Measurements from ENCODE around the gene HAUS2. TPM values are rescaled to one million over a fixed set of nuclear protein-coding genes. Genes with fewer than 3 reads are reported as not detected.

Gene HAUS2
- total RNA-seq, 1 experiment from 2014 or later = 39.8 TPM

GRCh38 chr15:42584031-42584765, 35.6 kb downstream of the HAUS2 start:
- Histone ChIP-seq H3K4me1 (ENCODE audit: control insufficient read depth in 1 of 2, insufficient read depth in 2 of 2, low read length in 2 of 2) (peaks cover 7 to 17% of the 10 kb centered on the region in 2 experiments), H3K4me2 (ENCODE audit: low read length) (no peak overlapping the region), H3K27ac (ENCODE audit: low read depth, low read length) (no peak overlapping the region), H2AFZ (ENCODE audit: low read depth, low read length, poor library complexity, severe bottlenecking) (no peak overlapping the region), H3K4me3 (replicated peaks in 1 of 2; ENCODE audit: low read depth in 1 of 2, low read length in 2 of 2) (no peak overlapping the region), H3K9me2 (ENCODE audit: insufficient read depth) (no peaks in the 10 kb centered on the region), H3K27me3 (ENCODE audit: insufficient read depth, low read length) (no peaks in the 10 kb centered on the region), H3K9me3 (ENCODE audit: control insufficient read depth in 1 of 2, insufficient read depth in 1 of 2, low read depth in 1 of 2, low read length in 2 of 2) (no peaks in the 10 kb centered on the region), H3K79me2 (ENCODE audit: insufficient read depth, low read length) (peaks cover 4% of the 10 kb centered on the region; the same call in 1 of the 2 replicates), H3K36me3 (ENCODE audit: control insufficient read depth in 1 of 2, insufficient read depth in 2 of 2, low read length in 2 of 2) (no peaks in the 10 kb centered on the region), H4K20me1 (ENCODE audit: insufficient read depth) (no peaks in the 10 kb centered on the region), H3K9ac (ENCODE audit: low read length) (no peak overlapping the region)
- TF ChIP-seq TCF7L2 (IDR thresholded peaks at IDR 0.05; ENCODE audit: borderline replicate concordance, extremely low read depth, insufficient read depth, insufficient read length) = no peak
- ATAC-seq = no peak
- POLR2A ChIA-PET = interaction anchor here (0.9 to 1.0 kb wide), 2 partner anchors 9 kb away, joined by 3 read pairs; partner anchors contain the start of gene STARD9
- no TSS peak for BruUV-seq (replicated peaks)
- intact Hi-C loops (cut with micrococcal nuclease) = no loop called here
- RAD21 ChIA-PET (ENCODE audit: low non-redundant PET in 1 of 2, low total read pairs in 2 of 2, uncharacterized antibody in 2 of 2, unreplicated experiment in 2 of 2) = no interaction called here
- DNase-seq (ENCODE audit: low read depth, low spot score) = no peak
- CTCF ChIA-PET = no interaction called here

DNA sequence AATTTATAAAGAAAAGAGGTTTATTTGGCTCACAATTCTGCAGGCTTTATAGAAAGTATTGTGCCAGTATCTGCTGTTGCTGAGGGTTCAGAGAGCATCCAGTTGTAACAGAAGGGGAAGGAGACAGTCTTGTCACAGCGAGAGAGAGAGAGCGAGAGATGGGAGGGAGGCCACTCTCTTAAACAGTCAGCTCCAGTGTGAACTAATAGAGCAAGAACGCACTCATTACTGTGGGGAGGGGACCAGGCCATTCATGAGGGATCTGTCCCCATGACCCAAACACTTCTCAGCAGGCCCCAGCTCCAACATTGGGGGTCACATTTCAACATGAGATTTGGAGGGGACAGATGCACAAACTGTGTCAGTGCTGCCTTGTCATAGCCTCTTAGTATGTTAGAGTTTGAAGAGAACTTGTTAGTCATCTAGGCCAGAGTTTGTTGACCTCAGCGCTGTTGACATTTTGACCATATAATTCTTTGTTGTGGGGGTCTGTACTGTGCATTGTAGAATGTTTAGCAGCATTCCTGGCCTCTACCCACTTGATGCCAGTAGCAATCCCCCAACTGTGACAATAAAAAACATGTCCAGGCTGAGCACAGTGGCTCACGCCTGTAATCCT, 42.1 kb downstream of the HAUS2 start:
- BruUV-seq (replicated peaks) = no TSS peak
- POLR2A ChIA-PET = interaction anchor here (1.3 kb wide), 1 partner anchor 9 kb away, joined by 8 read pairs; no protein-coding TSS in a partner anchor
- TF ChIP-seq EGR1 (IDR thresholded peaks at IDR 0.05; ENCODE audit: low read depth) (no peak), SIN3A (IDR thresholded peaks at IDR 0.05; ENCODE audit: low read depth) (no peak), EZH2 (IDR thresholded peaks at IDR 0.05) (no peak), REST (IDR thresholded peaks at IDR 0.05; ENCODE audit: low read depth) (no peak), ATF3 (IDR thresholded peaks at IDR 0.05) (no peak), FOSL1 (IDR thresholded peaks at IDR 0.05; ENCODE audit: low read depth) (no peak), YY1 (IDR thresholded peaks at IDR 0.05; ENCODE audit: extremely low read depth, insufficient replicate concordance, low read depth, low read length) (no peak), SP1 (IDR thresholded peaks at IDR 0.05; ENCODE audit: low read depth) (no peak), ZNF274 (IDR thresholded peaks at IDR 0.05; ENCODE audit: low read depth, low read length) (no peak), ZFX (IDR thresholded peaks at IDR 0.05) (no peak), POLR2A (IDR thresholded peaks at IDR 0.05; ENCODE audit: borderline replicate concordance, extremely low read depth, insufficient read depth, insufficient read length) (no peak), CBX3 (IDR thresholded peaks at IDR 0.05; ENCODE audit: low read depth) (no peak), CEBPB (IDR thresholded peaks at IDR 0.05; ENCODE audit: low read depth) (no peak), EZH2phosphoT487 (IDR thresholded peaks at IDR 0.05; ENCODE audit: borderline replicate concordance) (no peak), SRF (IDR thresholded peaks at IDR 0.05; ENCODE audit: low read depth) (no peak), JUND (IDR thresholded peaks at IDR 0.05) (no peak)
- TF ChIP-seq, protein P1, sequence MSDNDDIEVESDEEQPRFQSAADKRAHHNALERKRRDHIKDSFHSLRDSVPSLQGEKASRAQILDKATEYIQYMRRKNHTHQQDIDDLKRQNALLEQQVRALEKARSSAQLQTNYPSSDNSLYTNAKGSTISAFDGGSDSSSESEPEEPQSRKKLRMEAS (IDR thresholded peaks at IDR 0.05) = no peak

More for the DNA sequence above, 42.1 kb downstream of the HAUS2 start:
- Histone ChIP-seq H2AFZ (ENCODE audit: low read depth, low read length, poor library complexity, severe bottlenecking) (no peak overlapping the region), H3K36me3 (ENCODE audit: control insufficient read depth in 1 of 2, insufficient read depth in 2 of 2, low read length in 2 of 2) (no peaks in the 10 kb centered on the region), H3K9me2 (ENCODE audit: insufficient read depth) (no peaks in the 10 kb centered on the region), H3K79me2 (ENCODE audit: insufficient read depth, low read length) (no peaks in the 10 kb centered on the region), H3K27ac (ENCODE audit: low read depth, low read length) (no peak overlapping the region), H3K9ac (ENCODE audit: low read length) (no peak overlapping the region), H3K27me3 (ENCODE audit: insufficient read depth, low read length) (no peaks in the 10 kb centered on the region), H3K9me3 (ENCODE audit: control insufficient read depth in 1 of 2, insufficient read depth in 1 of 2, low read depth in 1 of 2, low read length in 2 of 2) (no peaks in the 10 kb centered on the region), H3K4me3 (replicated peaks in 1 of 2; ENCODE audit: low read depth in 1 of 2, low read length in 2 of 2) (no peak overlapping the region), H3K4me2 (ENCODE audit: low read length) (no peak overlapping the region), H3K4me1 (ENCODE audit: control insufficient read depth in 1 of 2, insufficient read depth in 2 of 2, low read length in 2 of 2) (peaks cover 3 to 8% of the 10 kb centered on the region in 2 experiments; a peak in 3 of 4 replicates), H4K20me1 (ENCODE audit: insufficient read depth) (no peaks in the 10 kb centered on the region)
- CTCF ChIA-PET = interaction anchor here (1.1 kb wide), 1 partner anchor 15 kb away, joined by 7 read pairs; the partner anchor contains the start of gene STARD9
- RAD21 ChIA-PET (ENCODE audit: low non-redundant PET in 1 of 2, low total read pairs in 2 of 2, uncharacterized antibody in 2 of 2, unreplicated experiment in 2 of 2) = no interaction called here
- intact Hi-C loops (cut with micrococcal nuclease) = no loop called here
- DNase-seq (ENCODE audit: low read depth, low spot score) (no peak), ATAC-seq (no peak)
